Stimulated activated CD4-positive, alpha-beta T cell treated with anti-CD3 and anti-CD28 coated beads, Interleukin-2, amount 100 ng/mL, for 48 hours (primary cell): ENCODE results near the gene KRT6C.

Source experiments
- DNase-seq, 2 donors: peaks; one replicate each; pipeline ENCODE4 v3.0.0-alpha.2; 2020

KRT6C gene

GRCh38 chr12:52434081-52434733, 39.4 kb downstream of the KRT6C start, which contains the start of gene KRT75:
Gene KRT75, minus strand, starts transcription at chr12:52434371. Its CDS starts 67 bp downstream, at chr12:52434304.
- DNase-seq = no peak

GRCh38 chr12:52433501-52434080, 40.0 kb downstream of the KRT6C start:
- DNase-seq = no peak

- no peak for DNase-seq
Observed at GRCh38 chr12:52432559-52433207, 40.9 kb downstream of the KRT6C start.

GRCh38 chr12:52428121-52428520, 45.5 kb downstream of the KRT6C start:
- no peak for DNase-seq

GRCh38 chr12:52427083-52427482, 46.5 kb downstream of the KRT6C start:
- no peak for DNase-seq

GRCh38 chr12:52426034-52426433, 47.6 kb downstream of the KRT6C start:
- no peak for DNase-seq

- no peak for DNase-seq
Observed at GRCh38 chr12:52425466-52425865, 48.1 kb downstream of the KRT6C start.

GRCh38 chr12:52423661-52424500, 49.7 kb downstream of the KRT6C start:
- DNase-seq = no peak

- DNase-seq = no peak
Observed at GRCh38 chr12:52423035-52423434, 50.6 kb downstream of the KRT6C start.

GRCh38 chr12:52419656-52420055, 53.9 kb downstream of the KRT6C start:
- DNase-seq = no peak

- no peak for DNase-seq
Observed at GRCh38 chr12:52418576-52419110, 55.0 kb downstream of the KRT6C start.
